Stimulated activated effector memory CD8-positive, alpha-beta T cell treated with anti-CD3 and anti-CD28 coated beads, Interleukin-12 subunit alpha, Interleukin-12 subunit beta, amount 100 ng/mL, for 72 hours (primary cell): Measurements from ENCODE around the gene STARD3NL.
"Not testable (repeated sequence)": the region's sequence is repeated elsewhere in the genome, so short reads cannot be mapped to it uniquely, and the experiment has no call there.

Experiments
- ATAC-seq: fragments of 150-1000 bp; cut with Tn5 transposase; 2 replicates; pipeline ENCODE4 v1.10.0; 2021
- DNase-seq, 2 donors: peaks; one replicate each; pipeline ENCODE4 v3.0.0; 2021 to 2022; ENCODE audit warnings: low spot score in 2 of 2
- H3K27ac Mint-ChIP-seq: one replicate; pipeline ENCODE4 v1.8.0; 2022; ENCODE audit warnings: mild to moderate bottlenecking, mixed read lengths
- H3K36me3 Mint-ChIP-seq: one replicate; pipeline ENCODE4 v1.8.0; 2022; ENCODE audit warnings: mild to moderate bottlenecking, mixed read lengths
- H3K4me1 Mint-ChIP-seq: one replicate; pipeline ENCODE4 v1.8.0; 2022; ENCODE audit warnings: mixed read lengths
- H3K4me3 Mint-ChIP-seq: one replicate; pipeline ENCODE4 v1.8.0; 2022; ENCODE audit warnings: mild to moderate bottlenecking, mixed read lengths
- H3K9me3 Mint-ChIP-seq: one replicate; pipeline ENCODE4 v1.8.0; 2022; ENCODE audit warnings: mixed read lengths

The STARD3NL gene

DNA sequence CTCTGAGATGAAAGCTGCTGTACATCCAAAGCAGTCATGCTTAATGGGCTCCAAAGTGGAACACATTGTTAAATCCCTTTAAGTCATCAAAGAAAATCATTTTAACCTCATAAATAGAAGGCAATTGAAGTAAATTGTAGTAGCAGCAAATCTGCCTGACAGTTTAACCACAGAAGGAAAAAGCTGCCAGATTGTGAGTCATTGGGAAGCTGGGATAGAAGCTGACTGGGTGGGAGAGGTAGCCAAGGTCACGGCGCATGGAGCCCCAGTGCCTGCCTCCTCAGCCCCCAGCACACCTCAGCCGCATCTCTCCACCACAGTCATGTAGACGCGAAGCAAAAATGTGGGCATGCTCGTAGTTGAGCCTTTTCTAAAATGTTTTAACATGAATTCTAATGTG is 51.3 kb downstream of the STARD3NL start:
- Mint-ChIP-seq H3K9me3 (no peaks in the 10 kb centered on the region), H3K4me1 (peaks cover 82% of the 10 kb centered on the region), H3K36me3 (peaks cover 83% of the 10 kb centered on the region), H3K4me3 (peak overlapping the region; percentile 49), H3K27ac (peak overlapping the region; percentile 91)
- no peak for DNase-seq
- ATAC-seq, result no peak

DNA sequence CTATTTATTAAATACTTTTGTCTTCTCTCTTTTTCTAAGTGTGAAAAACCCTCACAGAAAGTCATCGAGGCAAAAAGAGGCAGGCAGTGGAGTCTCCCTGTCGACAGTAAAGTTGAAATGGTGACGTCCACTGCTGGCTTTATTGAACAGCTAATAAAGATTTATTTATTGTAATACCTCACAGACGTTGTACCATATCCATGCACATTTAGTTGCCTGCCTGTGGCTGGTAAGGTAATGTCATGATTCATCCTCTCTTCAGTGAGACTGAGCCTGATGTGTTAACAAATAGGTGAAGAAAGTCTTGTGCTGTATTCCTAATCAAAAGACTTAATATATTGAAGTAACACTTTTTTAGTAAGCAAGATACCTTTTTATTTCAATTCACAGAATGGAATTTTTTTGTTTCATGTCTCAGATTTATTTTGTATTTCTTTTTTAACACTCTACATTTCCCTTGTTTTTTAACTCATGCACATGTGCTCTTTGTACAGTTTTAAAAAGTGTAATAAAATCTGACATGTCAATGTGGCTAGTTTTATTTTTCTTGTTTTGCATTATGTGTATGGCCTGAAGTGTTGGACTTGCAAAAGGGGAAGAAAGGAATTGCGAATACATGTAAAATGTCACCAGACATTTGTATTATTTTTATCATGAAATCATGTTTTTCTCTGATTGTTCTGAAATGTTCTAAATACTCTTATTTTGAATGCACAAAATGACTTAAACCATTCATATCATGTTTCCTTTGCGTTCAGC is 52.0 kb downstream of the STARD3NL start:
- DNase-seq (no peak), ATAC-seq (no peak)
- Mint-ChIP-seq H3K4me1 (peaks cover 84% of the 10 kb centered on the region), H3K27ac (peak overlapping the region; percentile 91), H3K36me3 (peaks cover 83% of the 10 kb centered on the region), H3K9me3 (no peaks in the 10 kb centered on the region), H3K4me3 (peak overlapping the region; percentile 49)

DNA sequence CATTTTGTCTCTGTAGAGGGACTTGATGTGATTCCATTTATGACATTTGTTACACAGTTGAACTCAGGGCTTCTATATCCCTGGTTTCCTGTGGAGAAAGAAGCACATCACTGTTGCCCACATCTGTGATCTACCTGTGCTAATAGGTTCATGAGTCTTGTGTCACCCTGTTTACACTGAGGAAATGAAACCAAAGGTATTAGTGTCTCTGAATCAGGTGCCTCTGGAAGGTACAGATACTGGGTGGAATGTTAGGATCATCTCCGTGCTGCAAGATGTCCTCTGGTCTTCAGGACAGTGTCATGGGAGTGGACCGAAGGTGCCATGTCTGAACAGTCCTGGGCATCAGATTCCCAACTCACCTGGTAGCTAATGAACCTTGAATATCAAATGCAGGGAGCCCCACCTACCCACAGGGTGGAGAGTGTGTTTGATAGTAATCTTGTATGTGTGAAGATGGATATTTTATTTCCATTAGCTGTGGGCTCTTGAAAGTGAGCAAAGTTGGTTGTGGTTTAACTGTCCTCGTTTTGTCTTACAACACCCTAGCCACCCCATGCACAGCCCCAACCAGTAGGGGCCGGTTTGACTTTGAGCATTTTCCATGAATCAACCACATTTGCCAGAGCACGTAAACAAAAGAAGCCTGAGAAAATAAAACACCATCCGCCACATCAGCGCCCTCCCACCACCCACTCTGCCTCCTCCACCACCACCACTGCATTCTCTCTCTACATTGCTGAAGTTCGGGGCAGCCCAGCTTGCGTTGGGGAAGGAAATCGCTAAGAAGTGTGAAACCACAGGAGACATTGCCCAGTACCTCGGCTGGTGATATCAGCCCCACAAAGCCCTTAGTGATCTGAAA is 54.7 kb downstream of the STARD3NL start:
- peaks cover 87% of the 10 kb centered on the region for H3K4me1 Mint-ChIP-seq
- ATAC-seq (peak; percentile 93), DNase-seq (peak; percentile 67 to 92)
- H3K4me3 Mint-ChIP-seq, result peak overlapping the region; percentile 61
- H3K36me3 Mint-ChIP-seq, result peaks cover 85% of the 10 kb centered on the region
- no peaks in the 10 kb centered on the region for H3K9me3 Mint-ChIP-seq
- H3K27ac Mint-ChIP-seq, result peak overlapping the region; percentile 88

DNA sequence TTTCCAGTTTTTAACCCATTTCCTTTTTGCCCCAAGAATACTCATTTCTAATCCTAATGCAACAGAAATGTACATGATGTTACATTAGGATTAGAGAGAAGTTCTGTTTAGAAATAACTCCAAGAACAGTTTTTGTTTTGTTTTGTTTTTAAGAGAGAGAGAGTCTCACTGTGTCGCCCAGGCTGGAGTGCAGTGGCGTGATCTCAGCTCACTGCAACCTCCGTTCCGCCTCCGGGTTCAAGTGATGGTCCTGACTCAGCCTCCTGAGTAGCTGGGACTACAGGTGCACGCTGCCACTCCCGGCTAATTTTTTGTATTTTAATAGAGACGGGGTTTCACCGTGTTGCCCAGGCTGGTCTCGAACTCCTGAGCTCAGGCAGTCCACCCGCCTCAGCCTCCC is 56.7 kb downstream of the STARD3NL start:
- DNase-seq, H3K9me3 Mint-ChIP-seq, ATAC-seq: not testable (repeated sequence)
- Mint-ChIP-seq H3K36me3 (peaks cover 87% of the 10 kb centered on the region), H3K4me3 (peak overlapping the region; percentile 61), H3K27ac (peak overlapping the region; percentile 88), H3K4me1 (peaks cover 89% of the 10 kb centered on the region)

DNA sequence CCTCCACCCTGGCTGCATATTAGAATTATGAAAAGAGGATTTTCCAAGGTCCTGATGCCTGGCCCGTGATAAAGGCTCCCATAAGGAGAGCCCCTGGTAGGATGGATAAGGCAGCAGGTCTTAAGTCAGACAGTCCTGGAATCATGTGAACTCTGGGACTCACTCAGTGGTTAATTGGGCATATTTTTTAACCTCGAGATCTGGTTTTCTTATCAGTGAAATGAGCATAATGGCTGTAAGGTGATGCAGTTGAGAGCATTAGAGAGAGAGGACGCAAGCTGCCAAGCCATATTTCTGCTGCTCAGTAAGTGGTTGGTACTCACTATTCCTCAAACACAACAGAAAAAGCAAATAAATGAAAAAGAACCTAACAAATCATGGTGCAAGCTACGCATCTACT is 57.6 kb downstream of the STARD3NL start:
- Mint-ChIP-seq H3K36me3 (peaks cover 83% of the 10 kb centered on the region), H3K9me3 (no peaks in the 10 kb centered on the region), H3K27ac (peak overlapping the region; percentile 88), H3K4me1 (peaks cover 83% of the 10 kb centered on the region), H3K4me3 (peak overlapping the region; percentile 61)
- no peak for DNase-seq
- no peak for ATAC-seq

DNA sequence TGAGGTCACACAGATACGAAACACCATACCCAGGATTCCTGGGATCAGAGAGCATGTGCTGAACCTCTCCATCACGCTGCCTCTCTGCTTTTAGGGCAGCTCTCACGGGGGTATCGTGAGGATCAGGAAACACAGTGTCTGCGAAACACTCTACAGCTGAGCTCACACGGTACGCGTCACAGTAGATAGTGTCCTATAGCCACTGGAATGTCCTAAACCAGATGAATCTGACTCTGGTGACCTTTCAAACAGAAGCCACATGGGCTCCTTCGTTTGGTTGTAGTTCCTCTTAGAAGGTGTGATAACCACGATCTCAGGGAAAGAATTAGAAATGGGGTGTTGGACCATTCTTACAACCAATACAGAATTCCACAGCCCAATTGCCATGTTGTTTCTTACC is 61.1 kb downstream of the STARD3NL start:
- Mint-ChIP-seq H3K4me3 (peak overlapping the region; percentile 61), H3K27ac (peak overlapping the region; percentile 88), H3K36me3 (peaks cover 96% of the 10 kb centered on the region), H3K4me1 (peaks cover 72% of the 10 kb centered on the region)
- not testable (repeated sequence) for H3K9me3 Mint-ChIP-seq, DNase-seq
- ATAC-seq, result peak; percentile 44

DNA sequence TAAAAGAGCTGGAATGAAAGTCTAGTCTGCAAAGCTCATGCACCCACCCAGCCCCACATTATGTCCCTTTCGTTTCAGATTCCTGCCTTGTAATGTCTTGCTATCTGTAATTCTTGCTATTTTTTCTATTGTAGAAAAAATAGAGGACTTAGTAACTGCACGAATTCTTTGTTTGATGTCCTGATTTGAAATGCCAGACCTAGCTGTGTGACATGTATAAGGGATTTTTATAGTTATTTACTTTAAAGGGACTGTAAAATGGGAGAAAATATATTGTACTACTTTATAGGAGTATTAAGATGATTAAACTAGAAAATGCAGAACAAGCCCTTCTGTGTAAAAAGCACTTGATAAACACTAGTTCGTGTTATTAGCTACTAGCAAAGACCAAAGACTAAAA is 63.0 kb downstream of the STARD3NL start:
- Mint-ChIP-seq H3K36me3 (peaks cover 96% of the 10 kb centered on the region), H3K4me3 (peak overlapping the region; percentile 76), H3K9me3 (no peaks in the 10 kb centered on the region), H3K4me1 (peaks cover 71% of the 10 kb centered on the region), H3K27ac (peak overlapping the region; percentile 91)
- no peak for DNase-seq
- ATAC-seq, result no peak

DNA sequence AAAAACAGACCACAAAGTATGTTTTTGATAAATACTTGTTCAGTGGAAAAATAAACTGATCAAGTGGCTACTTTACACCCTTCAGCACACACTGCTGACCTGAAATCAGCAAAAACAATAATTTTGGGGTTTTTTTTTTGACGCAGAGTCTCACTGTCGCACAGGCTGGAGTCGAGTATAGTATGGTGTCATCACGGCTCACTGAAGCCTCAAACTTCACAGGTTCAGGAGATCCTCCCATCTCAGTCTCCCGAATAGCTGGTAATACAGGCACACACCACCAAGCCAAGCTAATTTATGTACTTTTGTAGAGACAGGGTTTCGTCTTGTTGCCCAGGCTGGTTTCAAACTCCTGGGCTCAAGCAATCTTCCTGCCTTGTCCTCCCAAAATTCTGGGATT is 64.8 kb downstream of the STARD3NL start:
- ATAC-seq, result peak; percentile 62
- Mint-ChIP-seq H3K27ac (peak overlapping the region; percentile 94), H3K4me1 (peaks cover 68% of the 10 kb centered on the region)

DNA sequence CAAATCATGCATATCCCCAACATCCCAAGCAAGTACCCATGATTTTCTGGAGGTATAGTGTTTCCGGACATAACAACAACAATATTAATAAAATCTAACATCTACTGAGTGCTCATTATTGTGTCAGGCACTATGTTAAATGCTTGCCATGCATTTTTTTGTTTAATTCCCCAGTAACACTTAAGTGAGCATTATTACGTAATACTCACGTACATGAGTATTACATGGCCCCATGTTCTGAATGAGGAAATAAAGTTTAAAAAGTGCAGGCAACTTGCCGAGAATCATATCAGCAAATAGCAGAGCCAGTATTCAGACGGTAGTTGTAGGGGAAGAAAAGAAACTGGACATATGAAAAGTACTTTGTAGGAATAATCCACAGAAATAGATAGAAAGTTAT is 65.3 kb downstream of the STARD3NL start:
- H3K27ac Mint-ChIP-seq, result peak overlapping the region; percentile 94
- peaks cover 72% of the 10 kb centered on the region for H3K4me1 Mint-ChIP-seq
- peak overlapping the region; percentile 76 for H3K4me3 Mint-ChIP-seq
- not testable (repeated sequence) for ATAC-seq, DNase-seq, H3K9me3 Mint-ChIP-seq
- peaks cover 96% of the 10 kb centered on the region for H3K36me3 Mint-ChIP-seq

More for the DNA sequence above, 64.8 kb downstream of the STARD3NL start:
- peak overlapping the region; percentile 76 for H3K4me3 Mint-ChIP-seq
- peaks cover 96% of the 10 kb centered on the region for H3K36me3 Mint-ChIP-seq
- H3K9me3 Mint-ChIP-seq, result no peaks in the 10 kb centered on the region
- no peak for DNase-seq

DNA sequence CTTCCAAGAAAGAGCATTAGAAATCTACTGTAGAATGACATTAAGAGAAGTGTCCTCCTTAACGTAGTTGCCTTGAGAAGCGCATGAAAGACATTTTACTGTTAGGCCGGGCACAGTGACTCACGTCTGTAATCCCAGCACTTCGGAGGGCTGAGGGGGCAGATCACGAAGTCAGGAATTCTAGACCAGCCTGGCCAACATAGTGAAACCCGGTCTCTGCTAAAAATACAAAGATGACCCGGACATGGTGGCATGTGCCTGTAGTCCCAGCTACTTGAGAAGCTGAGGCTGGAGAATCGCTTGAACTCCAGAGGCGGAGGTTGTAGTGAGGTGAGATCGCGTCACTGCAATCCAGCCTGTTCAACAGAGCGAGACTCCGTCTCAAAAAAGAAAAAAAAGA is 66.5 kb downstream of the STARD3NL start:
- no peaks in the 10 kb centered on the region for H3K9me3 Mint-ChIP-seq
- H3K4me3 Mint-ChIP-seq, result peak overlapping the region; percentile 76
- H3K27ac Mint-ChIP-seq, result peak overlapping the region; percentile 94
- H3K36me3 Mint-ChIP-seq, result peaks cover 96% of the 10 kb centered on the region
- DNase-seq (no peak), ATAC-seq (peak; percentile 12)
- peaks cover 71% of the 10 kb centered on the region for H3K4me1 Mint-ChIP-seq

DNA sequence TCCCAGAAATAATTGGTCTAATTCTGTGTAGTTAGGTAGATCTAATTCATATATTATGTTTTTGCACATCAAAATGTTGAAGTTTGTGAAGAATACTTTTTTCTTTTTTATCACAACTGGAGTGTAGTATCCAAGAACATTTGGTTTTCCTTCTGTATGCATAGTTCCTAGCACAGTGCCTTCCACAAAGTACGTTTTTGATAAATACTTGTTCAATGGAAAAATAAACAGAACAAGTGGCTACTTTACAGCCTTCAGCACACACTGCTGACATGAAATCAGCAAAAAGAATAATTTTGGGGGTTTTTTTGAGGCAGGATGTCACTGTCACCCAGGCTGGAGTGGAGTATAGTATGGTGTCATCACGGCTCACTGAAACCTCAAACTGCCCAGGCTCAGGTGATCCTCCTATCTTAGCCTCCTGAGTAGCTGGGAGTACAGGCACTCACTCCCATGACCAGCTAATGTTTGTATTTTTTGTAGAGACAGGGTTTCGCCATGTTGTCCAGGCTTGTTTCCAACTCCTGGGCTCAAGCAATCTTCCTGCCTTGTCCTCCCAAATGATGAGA is 67.4 kb downstream of the STARD3NL start:
- H3K9me3 Mint-ChIP-seq, result no peaks in the 10 kb centered on the region
- H3K4me3 Mint-ChIP-seq, result peak overlapping the region; percentile 76
- H3K4me1 Mint-ChIP-seq, result peaks cover 76% of the 10 kb centered on the region
- no peak for DNase-seq
- peak; percentile 85 for ATAC-seq
- peaks cover 100% of the 10 kb centered on the region for H3K36me3 Mint-ChIP-seq
- H3K27ac Mint-ChIP-seq, result peak overlapping the region; percentile 94

DNA sequence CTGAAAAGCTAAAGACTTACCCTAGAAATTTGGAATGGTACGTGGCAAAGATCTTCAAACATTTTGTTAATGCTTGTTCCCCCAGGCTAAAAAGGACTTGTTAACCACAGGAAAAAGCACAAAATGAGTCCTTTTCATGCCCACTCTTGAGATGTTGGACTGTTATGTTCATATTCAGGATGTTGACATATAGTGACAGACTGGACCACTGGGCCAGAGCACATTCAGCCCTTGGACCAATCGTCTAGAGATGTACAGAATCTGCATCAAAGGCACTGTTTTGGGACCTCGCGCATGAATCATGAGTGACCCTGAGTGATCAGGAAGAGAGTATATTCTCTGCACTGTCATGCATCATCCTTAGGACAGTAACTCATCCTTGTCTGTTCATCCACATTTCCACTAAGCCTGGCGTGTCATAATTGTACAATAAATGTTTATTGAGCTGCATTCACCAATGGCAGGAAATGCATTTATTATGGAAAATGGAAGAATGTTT is 70.1 kb downstream of the STARD3NL start:
- no peaks in the 10 kb centered on the region for H3K9me3 Mint-ChIP-seq
- ATAC-seq, result peak; percentile 60
- H3K36me3 Mint-ChIP-seq, result peaks cover 99% of the 10 kb centered on the region
- peaks cover 61% of the 10 kb centered on the region for H3K4me1 Mint-ChIP-seq
- H3K4me3 Mint-ChIP-seq, result peak overlapping the region; percentile 76
- H3K27ac Mint-ChIP-seq, result peak overlapping the region; percentile 94
- no peak for DNase-seq

DNA sequence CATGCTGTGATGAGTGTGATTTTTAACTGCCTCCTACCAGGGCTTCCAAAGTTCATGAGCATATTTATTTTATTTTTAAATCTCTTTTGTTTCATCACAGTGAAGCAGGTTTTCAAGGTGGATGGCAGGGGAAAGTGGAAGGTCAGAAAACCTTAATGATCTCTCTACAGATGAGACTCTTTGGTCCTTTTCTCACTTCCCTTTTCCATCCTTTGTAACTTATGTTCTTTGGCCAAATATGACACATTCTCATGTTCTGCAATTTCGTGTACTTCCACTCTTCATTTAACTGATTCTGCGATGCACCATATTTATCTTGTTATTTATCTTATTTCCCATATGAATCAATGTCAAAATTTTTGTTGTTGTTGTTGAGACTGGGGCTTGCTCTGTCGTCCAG is 71.8 kb downstream of the STARD3NL start:
- H3K4me3 Mint-ChIP-seq, result peak overlapping the region; percentile 76
- H3K4me1 Mint-ChIP-seq, result peaks cover 47% of the 10 kb centered on the region
- not testable (repeated sequence) for H3K9me3 Mint-ChIP-seq, DNase-seq, ATAC-seq
- H3K36me3 Mint-ChIP-seq, result peaks cover 95% of the 10 kb centered on the region
- peak overlapping the region; percentile 94 for H3K27ac Mint-ChIP-seq

DNA sequence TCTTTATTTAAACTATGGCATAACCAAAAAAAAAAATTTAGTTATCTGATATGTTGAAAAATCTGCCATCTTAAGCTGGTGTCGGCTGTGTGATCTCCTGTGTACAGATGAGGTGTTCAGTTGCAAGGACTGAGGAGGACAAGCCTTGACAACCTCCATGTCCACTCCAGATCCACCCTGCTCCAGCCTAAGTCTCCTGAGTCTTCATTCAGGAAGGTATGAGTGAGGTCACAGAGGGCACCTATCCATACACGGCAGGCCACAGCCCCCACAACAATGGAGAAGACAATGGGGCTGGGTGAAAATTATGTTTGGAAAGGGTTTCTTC is 79.3 kb downstream of the STARD3NL start:
- no peaks in the 10 kb centered on the region for H3K9me3 Mint-ChIP-seq
- ATAC-seq, result no peak
- peak overlapping the region; percentile 87 for H3K27ac Mint-ChIP-seq
- H3K36me3 Mint-ChIP-seq, result peaks cover 84% of the 10 kb centered on the region
- DNase-seq, result no peak
- H3K4me1 Mint-ChIP-seq, result peaks cover 6% of the 10 kb centered on the region
- H3K4me3 Mint-ChIP-seq, result peak overlapping the region; percentile 71

DNA sequence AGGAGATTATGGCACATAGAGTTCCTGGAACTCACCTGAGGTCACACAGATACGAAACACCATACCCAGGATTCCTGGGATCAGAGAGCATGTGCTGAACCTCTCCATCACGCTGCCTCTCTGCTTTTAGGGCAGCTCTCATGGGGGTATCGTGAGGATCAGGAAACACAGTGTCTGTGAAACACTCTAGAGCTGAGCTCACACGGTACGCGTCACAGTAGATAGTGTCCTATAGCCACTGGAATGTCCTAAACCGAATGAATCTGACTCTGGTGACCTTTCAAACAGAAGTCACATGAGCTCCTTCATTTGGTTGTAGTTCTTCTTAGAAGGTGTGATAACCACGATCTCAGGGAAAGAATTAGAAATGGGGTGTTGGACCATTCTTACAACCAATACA is 81.1 kb downstream of the STARD3NL start:
- not testable (repeated sequence) for H3K4me1 Mint-ChIP-seq, DNase-seq, H3K9me3 Mint-ChIP-seq
- Mint-ChIP-seq H3K36me3 (peaks cover 84% of the 10 kb centered on the region), H3K4me3 (peak overlapping the region; percentile 71), H3K27ac (peak overlapping the region; percentile 87)
- ATAC-seq, result peak; percentile 83
